GM23338 (cell line): ENCODE results near the gene SP100. TPM values are rescaled to one million over a fixed set of nuclear protein-coding genes. Genes with fewer than 3 reads are reported as not detected.

ENCODE experiments used
- ATAC-seq: fragments of 200-7000 bp; cut with Tn5 transposase; 3 replicates; pipeline ENCODE4 v1.9.1; 2020
- DNase-seq: peaks from one replicate; pipeline ENCODE4 v3.0.0-alpha.2; 2015; ENCODE audit warnings: low spot score
- H2AFZ ChIP-seq: fragments of 200-600 bp; sonication (generic); 2 replicates; pipeline ENCODE4 v1.8.0; 2016; ENCODE audit warnings: antibody characterized with exemption, mild to moderate bottlenecking, moderate library complexity
- H3F3A ChIP-seq: fragments of 200-600 bp; sonication (generic); replicated peaks from 2 replicates; pipeline ENCODE4 v1.8.0; 2017; ENCODE audit warnings: antibody characterized with exemption, mixed run types, low read depth
- H3K27ac ChIP-seq: fragments of 200-600 bp; sonication (generic); 2 replicates; pipeline ENCODE4 v1.6.1; 2016; ENCODE audit warnings: low read depth
- H3K27me3 ChIP-seq: fragments of 200-600 bp; sonication (generic); 2 replicates; pipeline ENCODE4 v1.8.0; 2016; ENCODE audit warnings: mild to moderate bottlenecking, mixed run types, moderate library complexity; ENCODE audit not compliant: insufficient read depth
- H3K36me3 ChIP-seq: fragments of 200-600 bp; sonication (generic); 2 replicates; pipeline ENCODE4 v1.8.0; 2016; ENCODE audit warnings: mild to moderate bottlenecking; ENCODE audit not compliant: insufficient read depth
- H3K4me1 ChIP-seq: fragments of 200-600 bp; sonication (generic); 2 replicates; pipeline ENCODE4 v1.8.0; 2016; ENCODE audit warnings: mild to moderate bottlenecking, moderate library complexity; ENCODE audit not compliant: insufficient read depth
- H3K4me2 ChIP-seq: fragments of 200-600 bp; sonication (generic); 2 replicates; pipeline ENCODE4 v1.7.1; 2017; ENCODE audit warnings: mixed run types
- H3K4me3 ChIP-seq: fragments of 200-600 bp; sonication (generic); 2 replicates; pipeline ENCODE4 v1.6.1; 2016; ENCODE audit warnings: mixed run types
- H3K79me2 ChIP-seq: fragments of 200-600 bp; sonication (generic); replicated peaks from 2 replicates; pipeline ENCODE4 v1.8.0; 2017; ENCODE audit warnings: mild to moderate bottlenecking; ENCODE audit not compliant: insufficient read depth
- H3K9me2 ChIP-seq: fragments of 200-600 bp; sonication (generic); 2 replicates; pipeline ENCODE4 v1.8.0; 2017; ENCODE audit not compliant: insufficient read depth
- H4K20me1 ChIP-seq: fragments of 200-600 bp; sonication (generic); replicated peaks from 2 replicates; pipeline ENCODE4 v1.8.0; 2017; ENCODE audit warnings: mild to moderate bottlenecking; ENCODE audit not compliant: insufficient read depth
- H3K27ac Mint-ChIP-seq: 2 replicates; pipeline ENCODE4 v1.8.0; 2020; ENCODE audit warnings: inconsistent platforms, mild to moderate bottlenecking, moderate library complexity, mixed read lengths
- H3K27me3 Mint-ChIP-seq: 3 replicates; pipeline ENCODE4 v1.8.0; 2022; ENCODE audit warnings: low read depth, mild to moderate bottlenecking, moderate library complexity, mixed read lengths, inconsistent platforms; ENCODE audit not compliant: insufficient read depth, poor library complexity
- H3K36me3 Mint-ChIP-seq: 3 replicates; pipeline ENCODE4 v1.8.0; 2021; ENCODE audit warnings: low read depth, mild to moderate bottlenecking, inconsistent platforms, moderate library complexity, mixed read lengths
- H3K4me1 Mint-ChIP-seq: 3 replicates; pipeline ENCODE4 v1.8.0; 2020; ENCODE audit warnings: mild to moderate bottlenecking, inconsistent platforms, mixed read lengths
- H3K4me3 Mint-ChIP-seq: 3 replicates; pipeline ENCODE4 v1.8.0; 2021; ENCODE audit warnings: moderate library complexity, mild to moderate bottlenecking, inconsistent platforms, mixed read lengths
- H3K9me3 Mint-ChIP-seq: 3 replicates; pipeline ENCODE4 v1.8.0; 2020; ENCODE audit warnings: moderate library complexity, mild to moderate bottlenecking, inconsistent platforms, mixed read lengths
- CREB1 ChIP-seq: fragments of 250-450 bp; sonication (Bioruptor Pico); IDR thresholded peaks from 2 replicates; pipeline ENCODE4 v1.5.0; 2020; ENCODE audit warnings: low read depth, mild to moderate bottlenecking, moderate library complexity
- CTCF ChIP-seq, 2 experiments: fragments of 200-600 bp in 1 of 2; sonication (generic) in 1 of 2; conservative IDR thresholded peaks; 2 replicates each; pipeline versions ENCODE4 v1.5.1 to v1.6.1; 2016 to 2017; ENCODE audit warnings: antibody characterized with exemption in 2 of 2, low read depth in 2 of 2, mild to moderate bottlenecking in 2 of 2, moderate library complexity in 1 of 2
- ETS1 ChIP-seq: IDR thresholded peaks from 2 replicates; pipeline ENCODE4 v1.6.1; 2016; ENCODE audit warnings: antibody characterized with exemption
- EZH2 ChIP-seq: fragments of 200-600 bp; sonication (generic); IDR thresholded peaks from one replicate; pipeline ENCODE4 v1.8.0; 2017; ENCODE audit warnings: antibody characterized with exemption, mild to moderate bottlenecking, low read depth; ENCODE audit not compliant: unreplicated experiment
- JUNB ChIP-seq: IDR thresholded peaks from one replicate; pipeline ENCODE4 v1.6.1; 2016; ENCODE audit warnings: antibody characterized with exemption; ENCODE audit not compliant: unreplicated experiment
- NANOG ChIP-seq: IDR thresholded peaks from 2 replicates; pipeline ENCODE4 v1.6.1; 2016; ENCODE audit warnings: antibody characterized with exemption, borderline replicate concordance
- POLR2AphosphoS5 ChIP-seq: IDR thresholded peaks from 2 replicates; pipeline ENCODE4 v1.6.1; 2016; ENCODE audit warnings: antibody characterized with exemption, low read depth
- REST ChIP-seq: IDR thresholded peaks from one replicate; pipeline ENCODE4 v1.6.1; 2018; ENCODE audit warnings: antibody characterized with exemption; ENCODE audit not compliant: unreplicated experiment
- STAT1 ChIP-seq: IDR thresholded peaks from one replicate; pipeline ENCODE4 v1.6.1; 2016; ENCODE audit warnings: antibody characterized with exemption; ENCODE audit not compliant: unreplicated experiment
- ZNF331 ChIP-seq: fragments of 250-450 bp; sonication (Bioruptor Pico); IDR thresholded peaks from 2 replicates; pipeline ENCODE4 v1.5.0; 2020; ENCODE audit warnings: low read depth, mild to moderate bottlenecking, moderate library complexity
- polyA plus RNA-seq: library from polyadenylated mRNA; unstranded; fragments of >200 nt; fragmentation: Nextera tagmentation; extraction: Ambion mirVana; gene quantifications from 2 replicates; pipeline ENCODE4 v1.2.1, GENCODE V29; 2016
- total RNA-seq: library from RNA; depleted of rRNA; stranded (reverse); fragments of >200 nt; shearing (Covaris generic); gene quantifications from 2 replicates; pipeline ENCODE4 v1.2.3, GENCODE V29; 2014

The SP100 gene
- total and polyA plus RNA-seq, 2 experiments from 2014 or later: 0.44 to 0.73 TPM

GRCh38 chr2:230590333-230590732, 174.3 kb downstream of the SP100 start:
- no peak for DNase-seq
- Histone ChIP-seq H3K4me1 (no peaks in the 10 kb centered on the region), H3K36me3 (no peaks in the 10 kb centered on the region), H3K4me2 (no peak overlapping the region), H4K20me1 (no peaks in the 10 kb centered on the region), H3K27me3 (no peaks in the 10 kb centered on the region), H3K4me3 (no peak overlapping the region), H3K79me2 (no peaks in the 10 kb centered on the region), H2AFZ (no peak overlapping the region), H3K9me2 (0 out of 2 replicates have a peak, but pooled peaks cover 8% of the 10 kb centered on the region), H3F3A (no peaks in the 10 kb centered on the region), H3K27ac (no peak overlapping the region)
- Mint-ChIP-seq H3K4me1 (no peaks in the 10 kb centered on the region), H3K9me3 (no peaks in the 10 kb centered on the region), H3K27ac (no peak overlapping the region), H3K4me3 (no peak overlapping the region), H3K36me3 (no peaks in the 10 kb centered on the region; the same call in 2 of the 3 replicates), H3K27me3 (peaks cover 3% of the 10 kb centered on the region)
- no peak for ATAC-seq
- no peak for TF ChIP-seq REST
- no peak for TF ChIP-seq JUNB
- no peak for TF ChIP-seq ZNF331 (CRISPR knock-in tag)

GRCh38 chr2:230591850-230592249, 175.8 kb downstream of the SP100 start:
- H2AFZ ChIP-seq: no peak overlapping the region
- Mint-ChIP-seq H3K27ac (no peak overlapping the region), H3K4me3 (no peak overlapping the region), H3K9me3 (no peaks in the 10 kb centered on the region), H3K4me1 (no peaks in the 10 kb centered on the region), H3K27me3 (peaks cover 3% of the 10 kb centered on the region), H3K36me3 (no peaks in the 10 kb centered on the region; the same call in 2 of the 3 replicates)
- no peaks in the 10 kb centered on the region for H3F3A ChIP-seq
- H3K4me3 ChIP-seq: no peak overlapping the region
- H3K27me3 ChIP-seq: no peaks in the 10 kb centered on the region
- ATAC-seq (no peak), DNase-seq (no peak)
- TF ChIP-seq REST (no peak), POLR2AphosphoS5 (no peak), EZH2 (no peak), CTCF (conservative IDR thresholded peaks at IDR 0.05; ENCODE audit: low read depth in 2 of 2) (no peak), CREB1 (CRISPR knock-in tag) (no peak), ETS1 (no peak), NANOG (no peak), STAT1 (no peak)
- H3K4me1 ChIP-seq: no peaks in the 10 kb centered on the region
- no peak overlapping the region for H3K4me2 ChIP-seq
- no peaks in the 10 kb centered on the region for H3K79me2 ChIP-seq
- no peaks in the 10 kb centered on the region for H3K36me3 ChIP-seq
- H3K9me2 ChIP-seq: 0 out of 2 replicates have a peak, but pooled peaks cover 8% of the 10 kb centered on the region
- H3K27ac ChIP-seq: no peak overlapping the region
- no peaks in the 10 kb centered on the region for H4K20me1 ChIP-seq
